ENCODE measurements around the gene PRPF8. TPM values are rescaled to one million over a fixed set of nuclear protein-coding genes. Genes with fewer than 3 reads are reported as not detected.
"Not testable (repeated sequence)": the region's sequence is repeated elsewhere in the genome, so short reads cannot be mapped to it uniquely, and the experiment has no call there.

Gene PRPF8
- total RNA-seq, 4 donors from 2014 or later: 186 to 341 (median 220) TPM

DNA sequence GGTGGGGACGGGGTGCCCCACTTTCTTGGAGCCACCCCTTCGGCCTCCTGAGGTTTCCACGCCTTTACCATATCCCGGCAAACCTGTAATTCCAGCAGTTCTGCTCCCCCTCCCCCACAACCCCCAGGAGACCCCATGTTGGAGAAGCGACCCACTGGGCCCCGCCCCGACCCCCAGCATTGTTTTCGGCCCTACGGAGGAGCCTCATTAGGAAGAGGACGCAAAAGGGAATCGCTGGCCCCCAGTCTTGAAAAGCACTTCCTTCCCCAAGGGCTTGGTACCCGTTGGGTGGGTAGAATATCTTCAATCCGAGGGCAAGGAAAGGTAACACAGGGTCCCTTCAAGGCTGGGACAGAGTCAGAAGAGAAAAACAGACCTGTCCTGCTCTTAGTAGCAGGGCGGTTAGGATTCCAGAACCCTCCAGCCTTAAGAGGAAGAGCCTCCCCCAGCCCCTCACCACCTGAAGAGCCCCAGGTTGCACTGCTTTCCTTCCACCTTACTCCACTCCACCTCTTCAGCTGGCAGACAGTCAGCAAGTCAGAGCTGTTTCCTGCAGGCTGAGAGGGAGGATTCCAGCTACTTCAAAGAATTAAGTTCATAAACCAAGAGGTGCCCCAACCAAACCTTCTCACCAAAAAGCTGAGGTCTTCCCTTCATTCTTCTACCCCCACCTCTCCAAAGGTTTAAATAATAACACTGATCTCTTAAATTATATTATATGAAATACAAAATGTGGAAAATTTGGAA, 26.3 kb upstream of the PRPF8 start:
- peak overlapping the region; percentile 64 for H3K27ac ChIP-seq
- H3K36me3 ChIP-seq: peaks cover 20% of the 10 kb centered on the region
- peak overlapping the region; percentile 66 for H3K4me3 ChIP-seq
- H3K4me1 ChIP-seq: peaks cover 46% of the 10 kb centered on the region
- H3K9me3 ChIP-seq: no peaks in the 10 kb centered on the region
- TF ChIP-seq POLR2A (IDR thresholded peaks at IDR 0.05): no peak
- TF ChIP-seq EP300 (IDR thresholded peaks at IDR 0.05): no peak
- TF ChIP-seq POLR2AphosphoS5 (IDR thresholded peaks at IDR 0.05): no peak
- TF ChIP-seq, protein P1, sequence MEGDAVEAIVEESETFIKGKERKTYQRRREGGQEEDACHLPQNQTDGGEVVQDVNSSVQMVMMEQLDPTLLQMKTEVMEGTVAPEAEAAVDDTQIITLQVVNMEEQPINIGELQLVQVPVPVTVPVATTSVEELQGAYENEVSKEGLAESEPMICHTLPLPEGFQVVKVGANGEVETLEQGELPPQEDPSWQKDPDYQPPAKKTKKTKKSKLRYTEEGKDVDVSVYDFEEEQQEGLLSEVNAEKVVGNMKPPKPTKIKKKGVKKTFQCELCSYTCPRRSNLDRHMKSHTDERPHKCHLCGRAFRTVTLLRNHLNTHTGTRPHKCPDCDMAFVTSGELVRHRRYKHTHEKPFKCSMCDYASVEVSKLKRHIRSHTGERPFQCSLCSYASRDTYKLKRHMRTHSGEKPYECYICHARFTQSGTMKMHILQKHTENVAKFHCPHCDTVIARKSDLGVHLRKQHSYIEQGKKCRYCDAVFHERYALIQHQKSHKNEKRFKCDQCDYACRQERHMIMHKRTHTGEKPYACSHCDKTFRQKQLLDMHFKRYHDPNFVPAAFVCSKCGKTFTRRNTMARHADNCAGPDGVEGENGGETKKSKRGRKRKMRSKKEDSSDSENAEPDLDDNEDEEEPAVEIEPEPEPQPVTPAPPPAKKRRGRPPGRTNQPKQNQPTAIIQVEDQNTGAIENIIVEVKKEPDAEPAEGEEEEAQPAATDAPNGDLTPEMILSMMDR (IDR thresholded peaks at IDR 0.05): no peak
- H3K27me3 ChIP-seq: no peaks in the 10 kb centered on the region
- DNase-seq (ENCODE audit: low spot score in 2 of 2): no peak
- 23% methylated on average over 14 of the region's 14 CpGs for WGBS

DNA sequence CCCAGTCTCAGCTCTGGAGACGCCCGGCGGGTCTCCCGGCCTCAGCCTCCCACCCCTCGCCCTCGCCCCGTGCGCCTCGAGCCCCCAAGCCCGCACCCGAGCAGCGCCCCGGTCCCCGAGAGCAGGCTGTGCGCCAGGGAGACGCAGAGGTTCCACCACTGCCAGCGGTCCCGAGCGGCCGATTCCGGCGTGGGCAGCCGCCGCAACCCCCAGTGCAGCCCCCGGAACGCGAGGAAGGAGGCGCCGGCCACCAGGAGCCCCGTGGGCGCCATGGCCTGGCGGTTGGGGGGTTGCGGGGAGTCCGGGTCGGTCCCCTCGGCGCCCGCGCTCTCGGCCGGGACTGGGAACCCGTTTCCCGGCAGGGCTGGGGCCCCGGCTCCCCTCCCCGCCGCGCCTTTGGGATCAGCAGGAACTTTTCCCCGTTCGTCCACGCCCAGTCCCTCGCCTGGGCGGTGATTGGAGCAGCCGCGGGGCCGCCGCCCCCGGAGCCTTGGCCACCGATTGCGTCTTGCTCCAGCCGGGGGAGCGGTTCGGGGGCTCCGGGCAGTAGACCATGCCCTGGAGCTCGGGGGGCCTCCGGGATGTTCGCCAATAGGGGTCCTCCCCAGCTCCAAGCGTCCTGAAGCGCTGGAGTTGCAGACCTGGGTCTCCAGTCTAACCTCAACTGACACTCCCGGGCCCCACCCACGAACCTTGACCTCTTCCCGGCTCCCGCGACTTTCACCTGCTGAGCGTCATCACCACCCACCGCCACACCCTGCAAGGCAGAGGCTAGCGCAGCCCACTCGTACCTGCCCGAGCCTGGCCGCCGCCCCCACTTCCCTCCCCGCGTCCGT, 25.5 kb upstream of the PRPF8 start, which contains the start of gene TLCD2:
Gene TLCD2 (minus strand): TSS at position 407 of the 836 bp plus-strand sequence. CDS start 135 bp downstream, at position 272.
- H3K4me1 ChIP-seq: peaks cover 45% of the 10 kb centered on the region
- H3K4me3 ChIP-seq: peak within 1 kb of the TSS; percentile 66
- peaks cover 20% of the 10 kb centered on the region for H3K36me3 ChIP-seq
- peak within 1 kb of the TSS; percentile 64 for H3K27ac ChIP-seq
- WGBS: 13% methylated on average over 3 of the region's 83 CpGs
- no peaks in the 10 kb centered on the region for H3K27me3 ChIP-seq
- peak in 1 of 2 donors; percentile 88 for DNase-seq (ENCODE audit: low spot score in 2 of 2)
- H3K9me3 ChIP-seq: no peaks in the 10 kb centered on the region
- TF ChIP-seq, protein P1 (IDR thresholded peaks at IDR 0.05): no peak
- TF ChIP-seq EP300 (IDR thresholded peaks at IDR 0.05) (no peak), POLR2A (IDR thresholded peaks at IDR 0.05) (peak in 1 of 2 donors; percentile 60)

DNA sequence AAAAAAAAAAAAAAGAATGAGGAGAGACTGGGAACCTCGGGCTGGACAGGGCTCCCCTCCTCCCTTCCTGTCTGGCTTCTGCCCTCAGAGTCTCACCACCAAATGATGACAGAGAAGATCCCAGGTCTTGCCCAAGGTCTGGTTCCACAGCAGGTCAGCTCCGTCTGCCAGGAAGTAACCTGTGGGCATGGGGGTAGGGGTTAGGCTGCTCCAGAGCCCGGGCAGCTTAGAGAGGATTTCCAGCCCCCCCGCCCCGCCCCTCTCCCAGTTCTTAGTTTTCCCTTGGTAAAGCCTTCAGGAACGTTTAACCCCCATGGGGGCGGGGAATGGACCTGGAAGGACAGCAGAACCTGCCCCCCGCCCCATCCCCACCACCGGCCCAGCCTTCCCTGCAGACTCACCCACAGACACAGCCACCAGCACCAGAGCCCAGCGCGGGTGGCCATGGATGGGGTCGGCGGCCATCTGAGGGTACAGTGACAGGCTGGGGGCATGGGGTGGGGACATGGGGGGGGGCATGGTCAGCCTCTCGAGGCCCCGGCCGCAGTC, 24.8 kb upstream of the PRPF8 start:
- Histone ChIP-seq H3K27ac (peak overlapping the region; percentile 64), H3K4me1 (peaks cover 38% of the 10 kb centered on the region), H3K36me3 (peaks cover 20% of the 10 kb centered on the region), H3K9me3 (no peaks in the 10 kb centered on the region), H3K4me3 (peak overlapping the region; percentile 66), H3K27me3 (no peaks in the 10 kb centered on the region)
- DNase-seq (ENCODE audit: low spot score in 2 of 2): peak in 1 of 2 donors; percentile 73
- TF ChIP-seq POLR2AphosphoS5 (IDR thresholded peaks at IDR 0.05): no peak
- no peak for TF ChIP-seq POLR2A (IDR thresholded peaks at IDR 0.05)
- no peak for TF ChIP-seq EP300 (IDR thresholded peaks at IDR 0.05)
- TF ChIP-seq, protein P1 (IDR thresholded peaks at IDR 0.05): no peak
- 30% methylated on average over 9 of the region's 16 CpGs for WGBS

DNA sequence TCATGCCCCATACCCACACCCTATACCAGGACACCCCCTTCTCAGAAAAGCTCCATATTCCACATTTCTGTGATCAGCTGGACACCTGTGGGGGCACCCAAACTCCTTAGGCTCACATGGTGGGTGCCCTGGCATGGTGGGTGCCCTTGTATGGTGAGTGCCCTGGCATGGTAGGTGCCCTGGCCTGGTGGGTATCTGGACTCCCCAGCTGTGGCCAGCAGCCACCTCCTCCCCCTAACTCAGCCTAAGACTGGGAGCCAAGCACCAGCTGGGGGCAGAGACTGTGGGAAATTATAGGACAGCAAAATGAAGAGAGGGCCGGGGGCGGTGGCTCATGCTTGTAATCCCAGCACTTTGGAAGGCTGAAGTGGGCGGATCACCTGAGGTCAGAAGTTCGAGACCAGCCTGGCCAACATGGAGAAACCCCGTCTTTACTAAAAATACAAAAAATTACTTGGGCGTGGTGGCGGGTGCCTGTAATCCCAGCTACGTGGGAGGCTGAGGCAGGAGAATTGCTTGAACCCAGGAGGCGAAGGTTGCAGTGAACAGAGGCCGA, 24.2 kb upstream of the PRPF8 start:
- DNase-seq (ENCODE audit: low spot score in 2 of 2); H3K9me3 ChIP-seq; H3K4me3 ChIP-seq; H3K27ac ChIP-seq; H3K27me3 ChIP-seq: not testable (repeated sequence)
- WGBS: 92% methylated on average over 10 of the region's 10 CpGs
- Histone ChIP-seq H3K4me1 (peaks cover 32% of the 10 kb centered on the region), H3K36me3 (peaks cover 20% of the 10 kb centered on the region)

DNA sequence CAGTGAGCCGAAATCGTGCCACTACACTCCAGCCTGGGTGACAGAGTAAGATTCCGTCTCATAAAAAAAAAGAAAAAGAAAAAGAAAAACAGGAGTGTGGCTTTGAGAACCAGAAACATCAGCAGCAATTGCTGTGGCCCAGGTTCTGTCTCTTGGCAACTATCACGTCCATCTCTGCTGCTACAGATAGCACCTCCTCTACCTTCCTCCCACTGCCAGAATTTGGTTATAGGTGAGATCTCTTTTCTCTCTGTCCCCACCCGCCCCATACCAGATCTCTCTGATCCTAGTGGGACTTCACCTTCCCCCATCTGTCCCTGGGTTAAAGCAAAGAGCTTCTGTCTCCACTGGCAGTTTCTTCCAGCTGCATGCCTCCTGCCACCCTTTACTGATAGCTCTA, 22.4 kb upstream of the PRPF8 start:
- no peak for DNase-seq (ENCODE audit: low spot score in 2 of 2)
- TF ChIP-seq EP300 (IDR thresholded peaks at IDR 0.05): no peak
- TF ChIP-seq POLR2AphosphoS5 (IDR thresholded peaks at IDR 0.05): no peak
- TF ChIP-seq POLR2A (IDR thresholded peaks at IDR 0.05): no peak
- H3K27me3 ChIP-seq: no peaks in the 10 kb centered on the region
- H3K4me1 ChIP-seq: peaks cover 19% of the 10 kb centered on the region
- no peak overlapping the region for H3K27ac ChIP-seq
- no peak overlapping the region for H3K4me3 ChIP-seq
- peaks cover 4% of the 10 kb centered on the region for H3K36me3 ChIP-seq
- no peaks in the 10 kb centered on the region for H3K9me3 ChIP-seq
- WGBS: 88% methylated on average over 5 of the region's 5 CpGs
